HUDEP-2 (cell line): ENCODE data around the gene GLB1L2.
"Not testable (repeated sequence)": the region's sequence is repeated elsewhere in the genome, so short reads cannot be mapped to it uniquely, and the experiment has no call there.

Source experiments
- DNase-seq, 76 experiments: peaks; one replicate each; lab custom pipeline; 2025; ENCODE audit not compliant: unreplicated experiment in 76 of 76; lab: John Stamatoyannopoulos, UW

The GLB1L2 gene, protein sequence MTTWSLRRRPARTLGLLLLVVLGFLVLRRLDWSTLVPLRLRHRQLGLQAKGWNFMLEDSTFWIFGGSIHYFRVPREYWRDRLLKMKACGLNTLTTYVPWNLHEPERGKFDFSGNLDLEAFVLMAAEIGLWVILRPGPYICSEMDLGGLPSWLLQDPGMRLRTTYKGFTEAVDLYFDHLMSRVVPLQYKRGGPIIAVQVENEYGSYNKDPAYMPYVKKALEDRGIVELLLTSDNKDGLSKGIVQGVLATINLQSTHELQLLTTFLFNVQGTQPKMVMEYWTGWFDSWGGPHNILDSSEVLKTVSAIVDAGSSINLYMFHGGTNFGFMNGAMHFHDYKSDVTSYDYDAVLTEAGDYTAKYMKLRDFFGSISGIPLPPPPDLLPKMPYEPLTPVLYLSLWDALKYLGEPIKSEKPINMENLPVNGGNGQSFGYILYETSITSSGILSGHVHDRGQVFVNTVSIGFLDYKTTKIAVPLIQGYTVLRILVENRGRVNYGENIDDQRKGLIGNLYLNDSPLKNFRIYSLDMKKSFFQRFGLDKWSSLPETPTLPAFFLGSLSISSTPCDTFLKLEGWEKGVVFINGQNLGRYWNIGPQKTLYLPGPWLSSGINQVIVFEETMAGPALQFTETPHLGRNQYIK

GRCh38 chr11:134331354-134332188, at the start of gene GLB1L2:
TSS of gene GLB1L2 (plus strand) at chr11:134331988. CDS start at chr11:134332062, 74 bp downstream.
- DNase-seq, result peak in 68 of 76 experiments; percentile 3 to 85 (median 63)

DNA sequence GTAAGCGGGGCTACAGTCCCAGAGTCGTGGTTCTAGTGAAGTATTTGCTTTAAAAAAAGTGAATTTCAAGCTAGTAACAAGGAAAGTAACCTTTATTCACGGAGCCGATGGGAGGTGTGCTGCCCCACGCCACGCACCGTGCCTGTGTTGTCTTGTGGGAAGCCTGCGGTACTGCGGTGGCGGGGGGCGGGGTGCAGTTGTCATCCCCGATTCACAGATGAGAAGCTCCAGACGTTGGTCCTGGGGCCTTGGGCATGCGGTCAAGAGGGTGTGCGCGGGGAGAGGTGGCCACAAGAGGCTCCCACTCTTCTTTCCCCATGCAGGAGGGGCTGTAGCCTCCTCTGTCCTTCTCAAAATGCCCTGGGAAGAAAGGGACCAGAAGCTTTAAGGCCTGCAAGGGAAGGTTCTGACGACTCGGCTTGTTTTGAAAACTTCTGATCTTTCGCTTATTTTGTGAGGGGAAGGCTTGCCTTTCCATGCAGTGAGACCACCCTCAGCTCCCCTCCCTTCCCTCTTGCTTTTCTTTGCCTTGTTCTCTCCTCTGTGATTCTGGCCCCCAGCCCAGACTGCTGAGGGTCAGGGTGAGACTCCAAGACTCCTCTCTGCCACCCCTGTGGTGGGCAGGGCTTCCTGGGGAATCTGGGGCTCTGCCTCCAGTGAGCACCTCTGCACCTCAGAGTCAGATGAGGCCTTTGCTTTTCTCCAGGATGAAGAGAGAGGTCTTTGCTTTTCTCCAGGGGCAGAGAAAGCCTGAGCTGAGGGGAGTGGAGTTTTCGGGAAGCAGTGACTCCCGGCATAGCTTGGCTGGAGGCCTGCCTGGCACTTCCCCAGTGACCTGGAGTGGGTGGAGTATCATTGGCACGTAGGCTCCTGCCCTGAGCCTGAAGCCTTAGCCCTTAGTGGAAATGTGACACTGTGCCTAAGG, 49.4 kb upstream of the GLB1L2 start:
- DNase-seq, result no peak

DNA sequence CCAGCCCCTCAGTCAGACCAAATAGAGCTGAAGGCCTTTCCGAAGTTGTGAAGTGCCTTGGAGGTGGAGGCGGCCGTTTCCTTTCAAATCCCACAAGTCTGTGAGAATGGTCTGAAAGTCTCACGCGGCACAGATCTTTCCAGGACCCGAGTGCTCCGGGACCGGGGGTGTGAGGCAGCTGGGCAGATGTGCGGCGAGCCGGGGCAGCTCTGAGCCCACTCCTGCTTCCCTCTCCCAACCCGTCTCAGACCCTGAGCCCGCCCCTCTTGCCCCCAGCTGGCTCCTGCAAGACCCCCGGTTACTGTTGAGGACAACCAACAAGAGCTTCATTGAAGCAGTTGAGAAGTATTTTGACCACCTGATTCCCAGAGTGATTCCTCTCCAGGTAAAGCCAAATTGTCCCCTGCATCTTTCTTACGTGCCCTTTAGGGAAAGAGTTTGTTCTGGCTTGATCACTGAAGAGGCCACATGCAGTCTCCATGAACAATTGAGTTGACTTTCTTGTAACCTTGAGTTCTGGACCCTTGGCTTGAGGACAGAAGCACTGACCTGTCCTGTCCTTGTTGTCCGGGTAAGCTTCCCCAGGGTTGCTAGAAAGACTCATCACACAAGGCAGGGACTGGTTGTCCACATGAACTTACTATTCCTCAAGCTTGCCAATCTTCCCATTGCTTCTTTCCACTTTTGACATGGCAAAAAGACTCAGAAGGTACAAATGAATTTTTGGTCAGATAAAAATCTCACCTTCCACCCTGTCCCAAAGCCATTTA, 48.1 kb upstream of the GLB1L2 start:
- no peak for DNase-seq

GRCh38 chr11:134284349-134284748, 47.4 kb upstream of the GLB1L2 start:
- DNase-seq, result not testable (repeated sequence)

DNA sequence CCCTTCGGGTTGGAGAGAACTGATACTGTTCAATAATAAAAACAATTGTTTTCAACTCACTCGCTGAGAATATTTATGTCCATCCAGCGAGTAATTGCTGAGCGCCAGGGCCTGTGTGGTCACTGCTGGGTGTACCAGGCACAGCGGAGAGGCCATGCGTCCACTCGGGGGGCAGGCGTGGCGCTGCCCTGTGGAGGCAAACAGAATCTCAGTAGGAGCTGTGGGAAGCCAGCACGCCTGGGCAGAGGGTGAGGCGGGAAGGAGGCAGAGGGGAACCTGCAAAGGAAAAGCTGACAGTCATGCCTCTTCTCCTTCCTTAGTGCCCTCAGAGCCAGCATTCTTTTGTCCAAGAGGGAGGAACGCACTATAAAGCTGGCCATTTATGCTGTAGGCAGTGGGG, 44.2 kb upstream of the GLB1L2 start:
- no peak for DNase-seq

- no peak for DNase-seq
Measured at GRCh38 chr11:134288486-134288885, 43.3 kb upstream of the GLB1L2 start.

- no peak for DNase-seq
Measured at GRCh38 chr11:134289167-134289566, 42.6 kb upstream of the GLB1L2 start.

- no peak for DNase-seq
Measured at GRCh38 chr11:134289789-134290188, 42.0 kb upstream of the GLB1L2 start.

DNA sequence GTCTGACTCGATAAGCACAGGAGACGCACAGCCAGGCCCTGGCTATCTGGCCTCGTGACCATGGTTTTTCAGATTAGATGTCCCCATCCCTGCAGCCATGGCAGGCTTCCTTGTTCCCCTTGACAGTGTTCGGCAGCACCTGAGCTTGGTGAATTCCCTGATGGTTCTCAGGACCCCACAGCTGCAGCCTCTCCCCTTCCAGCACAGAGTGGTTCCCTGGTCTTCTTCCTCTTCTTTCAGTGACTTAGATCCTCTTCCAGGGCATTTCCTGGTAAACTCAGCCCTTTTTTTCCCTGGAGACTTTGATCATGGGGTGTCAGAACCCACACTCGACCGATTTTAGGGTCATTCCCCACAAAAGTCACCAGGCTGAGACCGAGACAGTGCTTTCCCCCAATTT, 41.1 kb upstream of the GLB1L2 start:
- no peak for DNase-seq

DNA sequence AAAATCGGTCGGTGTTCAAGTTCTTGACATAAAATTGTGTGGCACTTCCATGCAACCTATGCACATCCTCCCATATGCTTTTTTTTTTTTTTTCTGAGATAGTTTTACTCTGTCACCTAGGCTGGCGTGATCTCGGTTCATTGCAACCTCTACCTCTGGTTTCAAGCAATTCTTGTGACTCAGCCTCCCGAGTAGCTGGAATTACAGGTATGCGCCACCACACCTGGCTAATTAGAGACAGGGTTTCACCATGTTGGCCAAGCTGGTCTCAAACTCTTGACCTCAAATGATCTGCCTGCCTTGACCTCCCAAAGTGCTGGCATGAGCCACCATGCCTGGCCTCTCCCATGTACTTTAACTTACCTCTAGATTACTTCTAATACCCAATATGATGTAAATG, 40.6 kb upstream of the GLB1L2 start:
- DNase-seq, result no peak

DNA sequence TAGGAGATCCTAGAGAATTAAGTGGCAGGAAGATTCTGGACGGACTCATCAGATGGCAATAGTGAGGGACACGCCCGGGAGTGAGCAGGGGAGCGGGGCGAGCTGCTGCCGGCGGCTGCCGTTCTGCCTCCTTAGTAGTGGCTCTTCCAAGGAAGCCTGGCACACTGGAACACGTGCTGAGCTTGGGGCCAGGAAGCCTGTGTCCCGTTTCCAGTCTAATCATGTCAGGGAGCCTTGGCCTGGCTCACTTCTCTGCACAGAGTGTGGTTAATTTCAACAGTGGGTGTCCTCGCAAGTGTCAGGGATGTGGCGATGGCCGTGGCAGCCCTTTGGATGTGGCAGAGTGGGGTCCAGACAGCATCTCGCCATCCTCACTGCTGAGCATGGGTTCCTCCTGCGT, 39.1 kb upstream of the GLB1L2 start:
- DNase-seq, result no peak

GRCh38 chr11:134293119-134294113, 38.4 kb upstream of the GLB1L2 start:
- no peak for DNase-seq

GRCh38 chr11:134294664-134295063, 37.1 kb upstream of the GLB1L2 start:
- no peak for DNase-seq

DNA sequence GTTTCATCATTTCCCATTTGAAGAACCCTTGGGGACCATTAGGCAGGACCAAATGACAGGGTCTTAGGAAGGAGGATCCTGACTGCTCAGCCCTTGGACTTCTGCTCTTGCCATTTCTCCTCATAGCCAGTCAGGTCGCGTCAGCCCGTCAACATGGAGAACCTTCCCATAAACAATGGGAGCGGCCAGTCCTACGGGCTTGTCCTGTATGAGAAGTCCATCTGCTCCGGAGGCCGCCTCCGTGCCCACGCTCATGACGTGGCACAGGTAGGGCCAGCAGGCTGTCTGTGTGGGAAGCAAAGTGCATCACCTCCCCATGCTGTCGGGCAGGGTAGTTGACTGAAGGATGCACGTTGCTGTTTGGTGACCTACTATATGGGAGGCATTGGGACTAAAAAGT, 19.6 kb upstream of the GLB1L2 start:
- no peak for DNase-seq

- no peak for DNase-seq
Measured at GRCh38 chr11:134312807-134313206, 19.0 kb upstream of the GLB1L2 start.

- DNase-seq, result no peak
Measured at GRCh38 chr11:134313379-134313778, 18.4 kb upstream of the GLB1L2 start.

DNA sequence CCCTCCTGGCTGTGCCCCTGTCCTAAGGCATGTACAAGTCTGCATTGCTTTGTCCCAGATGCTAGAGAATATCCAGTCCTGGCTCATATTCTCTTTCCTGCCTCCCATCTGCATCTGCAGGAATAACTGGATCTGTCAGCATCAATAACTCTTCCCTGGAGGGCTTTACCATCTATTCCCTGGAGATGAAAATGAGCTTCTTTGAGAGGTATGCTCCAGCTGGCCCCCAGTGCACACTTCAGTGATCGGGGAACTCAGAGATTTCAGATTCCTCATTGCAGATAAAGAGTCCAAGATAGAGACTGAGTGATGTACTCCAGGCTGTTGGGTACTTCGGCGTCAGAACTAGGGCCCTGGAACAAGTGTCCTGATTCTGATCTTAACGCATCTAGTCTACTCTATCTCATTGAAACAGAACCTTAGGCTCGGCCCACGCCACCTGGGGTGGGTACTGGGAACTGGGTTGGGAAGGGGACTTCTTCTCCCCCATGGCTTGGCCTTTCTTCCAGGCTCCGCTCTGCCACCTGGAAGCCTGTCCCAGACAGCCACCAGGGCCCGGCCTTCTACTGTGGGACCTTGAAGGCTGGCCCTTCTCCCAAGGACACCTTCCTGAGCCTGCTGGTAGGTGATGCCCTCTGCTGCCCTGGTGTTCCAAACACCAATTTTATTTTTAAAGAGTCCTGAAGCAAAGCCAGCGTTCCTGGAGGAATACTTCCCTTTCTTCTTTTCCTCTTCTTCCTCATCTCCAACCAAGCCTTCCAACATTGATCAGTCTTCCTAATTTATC, 17.8 kb upstream of the GLB1L2 start:
- no peak for DNase-seq

GRCh38 chr11:134317103-134317502, 14.7 kb upstream of the GLB1L2 start:
- no peak for DNase-seq
